IPS-NIHi7 (cell line): ENCODE results near the gene ZPBP2.
A peak's percentile ranks its signal among the peaks of the same experiment; 100 is the strongest.
"Not testable (repeated sequence)": the region's sequence is repeated elsewhere in the genome, so short reads cannot be mapped to it uniquely, and the experiment has no call there.

Experiments
- DNase-seq: peaks from one replicate; pipeline ENCODE4 v3.0.0; 2012; ENCODE audit warnings: mixed read lengths; ENCODE audit errors: extremely low spot score

The ZPBP2 gene, protein sequence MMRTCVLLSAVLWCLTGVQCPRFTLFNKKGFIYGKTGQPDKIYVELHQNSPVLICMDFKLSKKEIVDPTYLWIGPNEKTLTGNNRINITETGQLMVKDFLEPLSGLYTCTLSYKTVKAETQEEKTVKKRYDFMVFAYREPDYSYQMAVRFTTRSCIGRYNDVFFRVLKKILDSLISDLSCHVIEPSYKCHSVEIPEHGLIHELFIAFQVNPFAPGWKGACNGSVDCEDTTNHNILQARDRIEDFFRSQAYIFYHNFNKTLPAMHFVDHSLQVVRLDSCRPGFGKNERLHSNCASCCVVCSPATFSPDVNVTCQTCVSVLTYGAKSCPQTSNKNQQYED

DNA sequence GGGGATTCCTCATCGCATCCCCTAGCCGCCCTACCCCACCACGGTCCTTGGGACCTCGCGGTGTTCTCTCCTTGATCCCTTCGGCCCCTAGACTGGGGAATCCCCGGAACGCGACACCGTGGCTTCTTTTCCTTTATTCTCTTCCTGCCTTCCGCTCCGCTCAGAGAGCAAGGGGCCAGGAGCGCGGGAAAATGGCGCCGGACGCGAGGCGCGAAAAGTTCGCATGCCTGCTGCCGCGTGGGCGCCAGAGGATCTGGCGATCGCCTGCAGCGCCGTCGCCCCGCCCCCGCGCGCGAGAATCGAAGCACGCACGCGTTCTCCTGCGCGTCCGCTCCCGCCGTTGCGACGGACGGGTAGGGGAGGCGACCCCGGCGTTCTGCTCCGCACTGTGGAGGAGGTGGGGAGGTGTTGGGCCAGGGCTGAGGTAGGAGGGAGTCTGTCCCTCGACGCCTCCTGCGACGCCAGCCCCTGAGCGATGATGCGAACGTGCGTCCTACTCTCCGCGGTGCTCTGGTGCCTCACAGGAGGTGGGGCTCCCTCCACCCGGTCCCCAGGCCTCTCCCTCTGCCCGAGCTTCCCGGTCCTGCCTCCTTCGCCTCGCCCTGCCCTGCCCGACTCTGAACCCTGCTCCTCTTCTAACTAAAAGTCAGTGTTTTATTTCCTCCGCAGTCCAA lies at the start of gene ZPBP2:
Gene ZPBP2 (plus strand): TSS at position 323 of the 674 bp plus-strand sequence. CDS start 153 bp downstream, at position 476.
- DNase-seq, result no peak

DNA sequence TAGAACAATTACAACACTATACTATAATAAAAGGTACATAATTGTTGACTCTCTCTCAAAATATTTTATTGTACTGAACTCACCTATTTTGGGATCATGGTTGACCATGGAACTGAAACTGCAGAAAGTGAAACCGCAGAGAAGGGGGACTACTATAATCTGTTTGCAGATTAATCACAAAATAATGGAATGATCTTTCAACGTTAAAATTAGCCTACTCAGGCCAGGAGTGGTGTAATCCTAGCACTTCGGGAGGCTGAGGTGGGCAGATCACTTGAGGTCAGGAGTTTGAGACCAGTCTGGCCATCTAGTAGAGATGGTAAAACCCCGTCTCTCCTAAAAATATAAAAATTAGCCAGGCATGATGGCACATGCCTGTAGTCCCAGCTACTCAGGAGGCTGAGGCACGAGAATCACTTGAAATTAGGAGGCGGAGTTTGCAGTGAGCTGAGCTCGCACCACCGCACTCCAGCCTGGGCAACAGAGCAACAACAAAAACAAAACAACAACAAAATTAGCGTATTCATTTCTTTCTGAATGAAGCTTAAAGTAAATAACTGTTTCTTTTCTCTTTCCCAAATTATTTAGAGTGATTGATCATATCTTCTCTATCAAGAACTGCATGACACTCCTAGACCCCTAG lies 49.5 kb upstream of the ZPBP2 start:
- DNase-seq, result no peak

DNA sequence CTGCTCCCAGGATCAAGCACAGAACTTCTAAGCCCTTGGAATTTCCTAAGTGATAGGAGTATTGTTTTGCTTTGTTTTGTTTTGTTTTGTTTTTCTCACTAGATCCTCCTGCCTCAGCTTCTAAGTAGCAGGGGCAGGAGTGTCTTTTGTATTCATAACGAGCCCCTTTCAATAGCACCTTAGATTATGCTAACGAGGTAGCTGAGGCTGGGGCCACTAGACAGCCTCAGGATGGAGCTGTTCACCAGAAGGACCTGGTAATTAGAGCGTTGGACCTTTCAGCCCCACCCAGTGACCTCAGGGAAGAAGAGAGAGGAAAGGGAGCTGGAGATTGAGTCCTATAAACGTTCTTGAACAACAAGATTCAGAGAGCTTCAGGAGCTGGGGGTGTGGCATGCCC lies 47.5 kb upstream of the ZPBP2 start:
- DNase-seq, result no peak

DNA sequence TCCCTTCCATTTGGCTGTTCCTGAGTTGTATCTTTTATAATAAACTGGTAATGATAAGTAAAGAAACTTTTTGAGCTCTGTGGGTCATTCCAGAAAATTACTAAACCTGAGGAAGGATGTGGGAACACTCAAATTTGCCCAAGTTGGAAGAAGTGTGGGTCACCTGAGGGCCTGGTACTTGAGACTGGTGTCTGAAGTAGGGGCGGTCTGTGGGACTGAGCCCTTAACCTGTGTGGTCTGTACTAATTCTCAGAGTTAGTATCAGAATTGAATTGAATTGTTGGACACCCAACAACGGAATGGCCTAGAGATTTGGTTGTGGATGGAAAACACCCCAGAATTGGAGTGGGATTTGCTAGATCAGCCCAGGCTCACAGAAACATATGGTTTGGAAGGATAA lies 47.0 kb upstream of the ZPBP2 start:
- DNase-seq, result no peak

DNA sequence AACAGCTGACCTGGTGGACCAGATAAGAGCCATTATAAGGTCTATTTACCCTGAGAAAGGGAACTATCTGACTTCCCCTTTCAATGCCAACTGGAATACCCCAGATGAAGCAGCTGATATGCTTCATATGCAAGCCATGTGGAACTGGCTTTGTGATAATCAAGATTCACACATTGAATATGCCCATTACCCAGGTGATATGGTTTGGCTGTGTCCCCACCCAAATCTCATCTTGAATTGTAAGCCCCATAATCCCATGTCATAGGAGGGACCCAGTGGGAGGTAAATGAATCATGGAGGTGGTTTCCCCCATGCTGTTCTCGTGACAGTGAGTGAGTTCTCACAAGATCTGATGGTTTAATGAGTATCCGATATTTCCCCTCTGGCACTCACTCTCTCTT lies 46.0 kb upstream of the ZPBP2 start:
- no peak for DNase-seq

DNA sequence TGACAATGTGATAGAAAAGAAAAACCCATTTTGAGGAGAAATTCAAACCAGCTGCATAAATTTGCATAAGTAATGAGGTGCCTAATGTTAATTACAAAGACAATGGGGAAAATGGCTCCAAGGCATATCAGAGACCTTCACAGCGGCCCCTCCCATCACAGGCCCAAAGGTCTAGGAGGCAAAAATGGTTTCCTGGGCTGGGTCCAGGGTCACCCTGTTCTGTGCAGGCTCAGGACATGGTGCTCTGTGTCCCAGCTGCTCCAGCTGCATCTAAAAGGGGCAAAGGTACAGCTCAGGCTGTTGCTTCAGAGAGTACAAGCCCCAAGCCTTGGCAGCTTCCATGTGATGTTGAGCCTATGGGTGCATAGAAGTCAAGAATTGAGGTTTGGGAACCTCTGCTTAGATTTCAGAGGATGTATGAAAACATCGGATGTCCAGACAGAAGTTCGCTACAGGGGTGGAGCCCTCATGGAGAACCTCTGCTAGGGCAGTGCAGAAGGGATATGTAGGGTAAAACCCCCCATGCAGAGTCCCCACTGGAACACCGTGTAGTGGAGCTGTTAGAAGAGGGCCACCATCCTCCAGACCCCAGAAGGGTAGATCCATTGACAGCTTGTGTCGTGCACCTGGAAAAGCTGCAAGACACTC lies 44.5 kb upstream of the ZPBP2 start:
- no peak for DNase-seq

DNA sequence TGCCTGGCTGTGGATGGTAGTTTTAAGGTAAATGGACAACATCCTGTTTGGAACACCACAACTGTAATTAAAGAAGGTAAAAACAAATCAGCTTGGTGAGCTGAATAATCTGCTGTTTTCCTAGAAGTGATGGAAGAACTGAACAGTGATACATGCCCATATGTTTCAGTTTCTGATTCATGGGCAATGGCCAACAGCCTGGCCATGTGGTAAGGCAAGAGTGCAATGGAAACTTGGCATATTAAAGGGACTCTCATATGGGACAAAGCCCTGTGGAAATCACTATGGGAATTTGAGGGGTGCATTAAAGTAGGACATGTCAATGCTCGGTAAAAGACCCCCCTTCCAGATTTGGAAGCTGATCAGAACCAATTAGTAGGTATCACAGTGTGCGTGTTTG lies 41.7 kb upstream of the ZPBP2 start:
- no peak for DNase-seq

DNA sequence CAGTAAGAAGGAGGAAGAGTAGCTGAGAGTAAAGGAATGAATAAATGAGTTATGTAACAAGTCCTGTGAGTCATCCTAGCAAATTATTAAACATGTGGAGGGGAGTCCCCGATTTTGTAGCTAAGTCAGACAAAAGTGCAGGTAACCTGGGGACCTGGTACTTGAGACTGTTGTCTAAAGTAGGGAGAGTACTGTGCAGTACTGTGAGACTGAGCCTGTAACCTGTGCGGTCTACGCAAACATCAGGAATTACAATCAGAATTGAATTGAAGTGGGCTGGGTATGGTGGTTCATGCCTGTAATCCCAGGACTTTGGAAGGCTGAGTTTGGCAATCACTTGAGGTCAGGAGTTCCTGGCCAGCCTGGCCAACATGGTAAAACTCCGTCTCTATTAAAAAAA lies 39.6 kb upstream of the ZPBP2 start:
- no peak for DNase-seq

DNA sequence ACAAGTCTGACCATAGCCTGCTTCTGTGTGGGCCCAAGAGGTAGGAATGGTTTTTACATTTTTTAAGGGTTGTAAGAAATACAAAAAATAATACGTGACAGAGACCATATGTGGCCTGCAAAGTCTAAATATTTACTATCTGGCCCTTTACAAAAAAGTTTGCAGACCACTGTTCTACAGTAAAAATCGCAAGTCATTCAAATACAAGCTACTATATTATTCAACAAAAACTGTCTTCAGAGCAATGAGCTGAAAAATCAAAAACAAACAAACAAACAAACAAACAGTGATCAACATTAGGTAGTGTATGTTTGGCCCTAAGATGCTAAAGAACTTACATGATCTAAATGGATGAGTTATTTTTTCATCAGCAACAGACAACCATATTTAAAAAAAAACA lies 36.4 kb upstream of the ZPBP2 start:
- DNase-seq, result no peak

DNA sequence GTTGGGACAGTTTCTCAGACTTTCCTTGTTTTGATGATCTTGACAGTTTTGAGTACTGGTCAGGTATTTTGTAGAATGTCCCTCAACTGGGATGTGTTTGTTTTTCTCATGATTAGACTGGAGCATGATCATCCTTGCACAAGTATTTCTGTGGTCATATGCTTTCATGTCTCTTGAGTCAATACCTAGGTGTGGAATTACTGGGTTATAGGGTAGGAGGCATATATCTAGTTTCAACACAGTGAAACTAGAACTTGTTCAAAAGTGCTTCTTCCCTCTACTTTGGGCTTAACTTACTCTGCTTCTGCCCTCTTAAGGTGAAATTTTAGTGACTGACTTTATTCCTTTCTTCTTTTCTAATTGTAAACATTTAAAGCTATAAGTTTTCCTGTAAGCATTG lies 34.0 kb upstream of the ZPBP2 start:
- no peak for DNase-seq

DNA sequence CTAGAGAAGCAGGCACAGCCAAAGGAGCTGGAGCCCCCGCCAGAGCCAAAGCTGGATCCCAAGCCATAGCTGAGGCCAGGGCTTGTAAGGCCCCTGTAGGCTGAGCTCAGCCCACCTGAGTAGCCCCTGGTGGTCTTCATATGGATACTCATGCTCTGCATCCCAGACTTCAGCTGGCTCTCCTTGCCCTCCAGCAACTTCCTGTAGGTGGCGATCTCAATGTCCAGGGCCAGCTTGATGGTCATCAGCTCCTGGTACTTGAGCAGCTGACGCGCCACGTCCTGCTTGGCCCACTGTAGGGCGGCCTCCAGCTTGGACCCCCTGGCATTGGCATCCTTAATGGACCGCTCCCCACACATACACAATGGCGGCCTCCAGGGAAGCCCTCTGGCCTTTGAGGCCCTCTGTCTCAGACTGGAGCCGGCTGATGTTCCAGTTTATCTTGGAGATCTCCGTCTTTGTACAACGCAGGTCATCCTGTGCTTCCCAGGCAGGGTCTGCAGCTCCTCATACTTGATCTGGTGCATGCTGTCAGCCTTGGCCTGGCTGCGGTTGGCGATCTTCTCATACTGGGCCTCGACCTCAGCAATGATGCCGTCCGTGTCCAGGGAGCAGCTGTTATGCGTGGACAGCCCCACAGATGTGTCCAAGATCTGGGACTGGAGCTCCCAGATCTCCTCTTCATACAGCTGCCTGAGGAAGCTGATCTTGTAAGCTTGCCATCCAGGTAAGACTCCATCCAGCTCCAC lies 32.8 kb upstream of the ZPBP2 start:
- DNase-seq, result peak; percentile 26

DNA sequence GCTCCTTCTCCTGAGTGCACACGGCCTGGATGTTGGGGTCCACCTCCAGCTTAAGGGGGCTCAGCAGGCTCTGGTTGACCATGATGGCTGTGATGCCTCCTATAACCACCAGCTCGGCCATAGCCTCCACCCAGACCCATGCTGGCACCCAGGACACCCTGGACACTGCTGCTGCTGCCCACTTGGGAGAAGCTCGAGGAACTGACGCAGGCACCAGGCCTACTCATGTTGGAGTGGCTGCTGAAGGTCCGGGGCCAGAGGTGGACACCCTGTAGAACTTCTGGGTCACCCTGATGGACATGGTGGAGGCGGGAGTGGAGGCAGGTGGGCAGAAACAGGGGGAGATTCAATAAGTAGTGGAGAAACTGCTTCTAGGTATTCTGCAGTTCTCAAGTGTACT lies 31.9 kb upstream of the ZPBP2 start:
- DNase-seq, result no peak

DNA sequence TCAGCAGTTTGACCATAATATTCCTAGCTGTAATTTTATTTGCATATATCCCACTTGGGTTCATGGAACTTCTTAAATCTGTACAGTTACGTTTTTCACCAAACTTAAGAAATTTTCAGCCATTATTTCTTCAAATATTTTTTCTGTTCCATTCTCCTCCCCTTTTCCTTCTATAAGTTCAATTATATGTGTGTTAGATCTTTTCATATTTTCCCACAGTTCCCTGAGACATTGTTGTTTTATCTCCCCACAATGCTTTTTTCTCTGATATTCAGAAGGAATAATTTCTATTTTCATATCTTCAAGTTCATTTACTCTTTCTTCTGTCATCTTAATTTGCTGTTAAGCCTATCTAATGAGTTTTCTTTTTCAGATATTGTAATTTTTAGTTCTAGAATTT lies 29.9 kb upstream of the ZPBP2 start:
- no peak for DNase-seq

DNA sequence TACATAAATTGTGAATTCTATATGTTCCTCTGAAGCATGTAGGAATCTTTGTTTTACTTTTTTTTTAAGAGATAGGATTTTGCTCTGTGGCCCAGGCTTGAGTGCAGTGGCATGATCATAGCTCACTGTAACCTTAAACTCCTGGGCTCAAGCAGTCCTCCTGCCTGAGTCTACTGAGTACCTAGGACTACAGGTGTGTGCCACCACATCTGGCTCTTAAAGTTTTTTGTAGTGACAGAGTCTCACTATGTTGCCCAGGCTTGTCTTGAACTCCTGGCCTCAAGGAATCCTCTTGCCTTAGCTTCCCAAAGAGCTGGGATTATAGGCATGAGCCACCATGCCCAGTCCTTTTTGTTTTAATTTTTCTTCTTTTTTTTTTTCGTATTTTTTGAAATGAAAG lies 29.2 kb upstream of the ZPBP2 start:
- no peak for DNase-seq

DNA sequence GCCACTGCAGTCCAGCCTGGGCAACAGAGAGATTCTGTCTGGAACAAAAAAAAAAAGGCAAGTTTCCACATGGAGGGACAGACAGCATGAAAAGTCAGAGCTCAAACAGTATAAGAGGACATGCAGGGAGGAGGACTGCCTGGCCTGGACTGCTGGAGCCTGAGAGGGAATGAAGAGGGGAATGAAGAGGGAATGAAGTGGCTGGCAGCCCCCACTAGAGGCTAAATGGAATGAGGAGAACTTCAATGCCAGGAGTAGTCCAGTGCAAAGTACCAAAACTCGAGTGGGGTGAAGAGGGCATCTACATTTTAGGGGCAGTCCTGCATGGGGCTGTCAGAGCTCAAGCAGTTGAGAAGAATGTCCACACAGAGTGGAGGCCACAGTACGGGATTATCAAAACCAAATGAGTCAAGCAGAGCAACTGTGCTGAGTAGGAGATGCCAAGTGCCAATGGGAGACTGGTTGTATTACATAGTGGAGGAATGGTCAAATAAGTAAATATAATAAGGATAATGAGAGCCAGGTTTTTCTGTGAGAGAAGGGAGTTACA lies 26.8 kb upstream of the ZPBP2 start:
- DNase-seq, result no peak

DNA sequence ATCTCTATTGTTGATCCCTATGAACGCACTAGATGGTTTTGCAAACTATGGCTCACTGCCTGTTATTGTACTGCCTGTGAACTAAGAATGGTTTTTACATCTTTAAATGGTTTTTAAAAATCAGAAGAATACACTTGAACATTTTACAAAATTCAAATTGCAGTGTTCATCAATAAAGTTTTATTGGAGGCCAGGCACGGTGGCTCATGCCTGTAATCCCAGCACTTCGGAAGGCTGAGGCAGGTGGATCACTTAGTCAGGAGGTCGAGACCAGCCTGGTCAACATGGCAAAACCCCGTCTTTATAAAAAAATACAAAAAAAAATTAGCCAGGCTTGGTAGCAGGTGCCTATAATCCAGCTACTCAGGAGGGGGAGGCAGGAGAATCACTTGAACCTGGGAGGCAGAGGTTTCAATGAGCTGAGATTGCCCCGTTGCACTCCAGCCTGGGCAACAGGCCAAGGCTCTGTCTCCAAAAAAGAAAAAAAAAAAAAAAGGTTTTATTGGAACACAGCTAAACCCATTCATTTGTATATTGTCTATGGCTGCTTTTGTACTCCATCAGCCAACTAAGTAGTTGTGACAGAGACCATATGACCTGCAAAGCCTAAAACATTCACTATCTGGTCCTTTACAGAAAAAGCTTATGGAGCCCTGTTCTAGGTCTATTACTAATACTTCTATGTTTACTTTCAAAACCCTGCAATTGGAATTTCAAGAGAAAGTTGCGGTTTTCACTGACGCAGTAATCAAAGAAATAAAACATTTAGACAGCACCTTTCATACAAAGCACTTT lies 22.8 kb upstream of the ZPBP2 start:
- no peak for DNase-seq

DNA sequence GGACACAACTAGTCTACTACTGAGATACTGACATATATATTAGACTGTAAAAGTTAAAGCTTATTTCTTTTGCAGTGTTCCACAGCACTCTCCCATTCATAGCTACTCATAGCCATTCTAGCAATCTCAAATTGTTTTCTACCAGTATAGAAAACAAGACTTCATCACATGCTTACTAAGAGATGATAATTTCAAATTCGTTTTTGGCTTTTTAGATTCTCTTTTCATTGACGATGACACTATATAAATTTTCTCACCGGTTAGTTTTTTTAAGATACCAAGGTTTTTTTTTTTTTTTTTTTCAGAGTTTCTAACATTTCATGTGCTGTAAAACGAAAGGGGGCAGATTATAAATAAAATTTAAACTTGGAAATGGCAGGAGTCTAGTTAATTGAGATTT lies 21.8 kb upstream of the ZPBP2 start:
- no peak for DNase-seq

DNA sequence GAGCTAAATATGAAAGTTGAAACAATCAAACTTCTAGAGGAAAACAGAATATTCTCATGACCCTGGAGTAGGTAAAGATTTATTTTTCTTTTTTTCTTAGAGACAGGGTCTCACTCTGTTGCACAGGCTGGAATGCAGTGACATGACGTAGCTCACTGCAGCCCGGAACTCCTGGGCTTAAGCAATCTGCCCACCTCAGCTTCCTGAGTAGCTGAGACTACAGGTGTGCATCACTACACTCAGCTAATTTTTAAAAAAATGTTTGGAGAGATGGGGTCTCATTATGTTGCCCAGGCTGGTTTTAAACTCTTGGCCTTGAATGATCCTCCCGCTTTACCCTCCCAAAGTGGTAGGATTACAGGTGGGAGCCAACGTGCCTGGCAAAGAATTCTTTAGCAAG lies 19.4 kb upstream of the ZPBP2 start:
- no peak for DNase-seq

DNA sequence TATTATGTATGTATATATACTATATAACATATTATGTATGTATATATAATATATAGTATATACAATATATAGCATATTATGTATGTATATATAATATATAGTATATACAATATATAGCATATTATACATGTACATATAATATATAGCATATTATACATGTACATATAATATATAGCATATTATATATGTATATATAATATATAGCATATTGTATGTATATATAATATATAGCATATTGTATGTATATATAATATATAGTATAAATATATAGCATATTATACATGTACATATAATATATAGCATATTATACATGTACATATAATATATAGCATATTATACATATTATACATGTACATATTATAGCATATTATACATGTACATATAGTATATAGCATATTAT lies 17.8 kb upstream of the ZPBP2 start:
- DNase-seq, result not testable (repeated sequence)

DNA sequence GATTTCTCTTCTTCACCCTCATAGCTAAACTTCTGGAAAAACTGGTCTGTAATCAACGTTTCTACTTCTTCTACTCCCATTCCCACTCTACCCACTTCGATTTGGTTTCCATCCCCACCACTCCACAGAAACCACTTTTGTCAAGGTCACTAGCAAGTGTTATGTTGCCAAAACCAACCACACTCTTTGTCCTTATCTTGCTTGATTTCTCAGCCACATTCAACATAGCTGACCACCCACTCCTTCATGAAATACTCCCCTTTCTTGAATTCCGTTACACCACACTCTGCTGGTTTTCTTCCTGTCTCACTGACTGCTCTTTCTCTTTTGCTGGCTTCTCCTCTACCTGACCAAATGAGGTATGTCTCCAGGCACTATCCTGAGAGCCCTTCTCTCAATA lies 15.8 kb upstream of the ZPBP2 start:
- DNase-seq, result no peak

DNA sequence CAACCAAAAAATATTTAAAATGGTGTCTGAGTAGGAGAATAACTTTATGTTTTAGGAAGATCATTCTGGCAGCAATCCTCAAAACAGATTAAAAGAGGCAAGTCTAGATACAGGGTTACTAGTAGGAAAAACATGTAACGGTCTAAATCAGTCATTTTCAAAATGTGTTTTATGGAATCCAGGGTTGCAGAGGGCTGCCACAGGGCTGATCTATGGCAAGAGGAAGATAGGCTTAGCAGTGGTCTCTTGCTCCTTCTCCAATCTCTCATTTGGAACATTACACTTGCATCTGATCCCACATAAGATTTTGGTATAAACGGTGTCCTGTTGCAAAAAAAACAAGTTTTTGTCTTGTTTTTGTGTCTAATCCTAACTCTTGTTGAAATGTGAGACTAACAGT lies 13.1 kb upstream of the ZPBP2 start:
- DNase-seq, result no peak
